Activated naive CD4-positive, alpha-beta T cell treated with anti-CD3 and anti-CD28 coated beads, Interleukin-2, amount 50 U/mL, for 72 hours (primary cell): ENCODE results near the gene BRMS1. TPM values are rescaled to one million over a fixed set of nuclear protein-coding genes. Genes with fewer than 3 reads are reported as not detected.
"Not testable (repeated sequence)": the region's sequence is repeated elsewhere in the genome, so short reads cannot be mapped to it uniquely, and the experiment has no call there.

Experiments used
- ATAC-seq, 2 donors: fragments of 150-1000 bp; cut with Tn5 transposase; 2 replicates each; pipeline ENCODE4 v1.10.0; 2021; ENCODE audit warnings: mild to moderate bottlenecking in 2 of 2, moderate library complexity in 2 of 2
- DNase-seq, 2 donors: peaks; one replicate each; pipeline ENCODE4 v3.0.0; 2021 to 2022; ENCODE audit warnings: low spot score in 2 of 2
- H3K27ac Mint-ChIP-seq, 2 donors: one replicate each; pipeline ENCODE4 v1.8.0; 2022; ENCODE audit warnings: mild to moderate bottlenecking in 2 of 2, mixed read lengths in 2 of 2
- H3K36me3 Mint-ChIP-seq, 2 donors: one replicate each; pipeline ENCODE4 v1.8.0; 2022; ENCODE audit warnings: mixed read lengths in 2 of 2
- H3K9me3 Mint-ChIP-seq, 2 donors: one replicate each; pipeline ENCODE4 v1.8.0; 2022; ENCODE audit warnings: mixed read lengths in 2 of 2
- total RNA-seq, 2 donors: library from RNA; stranded (reverse); gene quantifications; one replicate each; pipeline ENCODE4 v1.2.3, GENCODE V29; 2022

Gene BRMS1
- total RNA-seq, 2 donors from 2014 or later, result 32.1 to 33.5 TPM

- Mint-ChIP-seq H3K36me3 (no peaks in the 10 kb centered on the region), H3K27ac (no peak overlapping the region), H3K9me3 (no peaks in the 10 kb centered on the region)
- DNase-seq (no peak), ATAC-seq (no peak)
Measured at GRCh38 chr11:66366844-66367477, 22.1 kb upstream of the BRMS1 start.

GRCh38 chr11:66365711-66366619 lies 21.1 kb upstream of the BRMS1 start:
- no peak for DNase-seq
- no peak overlapping the region for H3K27ac Mint-ChIP-seq
- no peaks in the 10 kb centered on the region for H3K36me3 Mint-ChIP-seq
- H3K9me3 Mint-ChIP-seq, result no peaks in the 10 kb centered on the region
- ATAC-seq, result no peak

- H3K9me3 Mint-ChIP-seq, result no peaks in the 10 kb centered on the region
- H3K36me3 Mint-ChIP-seq, result no peaks in the 10 kb centered on the region
- no peak for ATAC-seq
Measured at GRCh38 chr11:66365166-66365565, 20.3 kb upstream of the BRMS1 start.

GRCh38 chr11:66363805-66364535 lies 19.1 kb upstream of the BRMS1 start:
- ATAC-seq, result peak; percentile 71 to 82
- Mint-ChIP-seq H3K9me3 (no peaks in the 10 kb centered on the region), H3K27ac (no peak overlapping the region), H3K36me3 (no peaks in the 10 kb centered on the region)
- DNase-seq, result peak in 1 of 2 donors; percentile 92

More at GRCh38 chr11:66365166-66365565, 20.3 kb upstream of the BRMS1 start:
- no peak for DNase-seq
- H3K27ac Mint-ChIP-seq, result no peak overlapping the region

GRCh38 chr11:66363187-66363601 lies 18.3 kb upstream of the BRMS1 start:
- no peak for DNase-seq
- no peaks in the 10 kb centered on the region for H3K36me3 Mint-ChIP-seq
- no peak for ATAC-seq
- H3K27ac Mint-ChIP-seq, result no peak overlapping the region
- no peaks in the 10 kb centered on the region for H3K9me3 Mint-ChIP-seq

- H3K9me3 Mint-ChIP-seq, result no peaks in the 10 kb centered on the region
- no peak for DNase-seq
- no peaks in the 10 kb centered on the region for H3K36me3 Mint-ChIP-seq
- H3K27ac Mint-ChIP-seq, result peak overlapping the region in 1 of 2 donors; percentile 62
- ATAC-seq, result no peak
Measured at GRCh38 chr11:66362481-66363147, 17.7 kb upstream of the BRMS1 start.

- DNase-seq (no peak), ATAC-seq (no peak)
- H3K9me3 Mint-ChIP-seq, result no peaks in the 10 kb centered on the region
- H3K36me3 Mint-ChIP-seq, result no peaks in the 10 kb centered on the region
- H3K27ac Mint-ChIP-seq, result peak overlapping the region; percentile 40 to 72
Measured at GRCh38 chr11:66361502-66361941, 16.6 kb upstream of the BRMS1 start.

- Mint-ChIP-seq H3K9me3 (no peaks in the 10 kb centered on the region), H3K27ac (peak overlapping the region in 1 of 2 donors; percentile 72), H3K36me3 (no peaks in the 10 kb centered on the region)
- no peak for ATAC-seq
- no peak for DNase-seq
Measured at GRCh38 chr11:66360406-66361073, 15.6 kb upstream of the BRMS1 start.

- ATAC-seq (no peak), DNase-seq (no peak)
- Mint-ChIP-seq H3K9me3 (no peaks in the 10 kb centered on the region), H3K27ac (no peak overlapping the region), H3K36me3 (no peaks in the 10 kb centered on the region)
Measured at GRCh38 chr11:66359662-66360087, 14.8 kb upstream of the BRMS1 start.

- not testable (repeated sequence) for H3K9me3 Mint-ChIP-seq, ATAC-seq, H3K27ac Mint-ChIP-seq, DNase-seq, H3K36me3 Mint-ChIP-seq
Measured at GRCh38 chr11:66350560-66351235, 5.8 kb upstream of the BRMS1 start.

- peaks cover 8 to 14% of the 10 kb centered on the region in 2 donors for H3K36me3 Mint-ChIP-seq
- H3K9me3 Mint-ChIP-seq, result peaks cover 0 to 3% of the 10 kb centered on the region in 2 donors
- no peak for ATAC-seq
- DNase-seq, result no peak
- H3K27ac Mint-ChIP-seq, result peak overlapping the region; percentile 99 to 100
Measured at GRCh38 chr11:66349084-66349386, 4.1 kb upstream of the BRMS1 start.

- Mint-ChIP-seq H3K27ac (peak within 1 kb of the TSS; percentile 99 to 100), H3K36me3 (peaks cover 8 to 14% of the 10 kb centered on the region in 2 donors), H3K9me3 (peaks cover 0 to 3% of the 10 kb centered on the region in 2 donors)
- DNase-seq, result peak; percentile 89 to 90
- ATAC-seq, result peak; percentile 67 to 75
Measured at GRCh38 chr11:66347425-66348276, 2.7 kb upstream of the BRMS1 start, which contains the start of gene B4GAT1. Gene B4GAT1 (minus strand): TSS chr11:66347629. CDS start chr11:66347545, 84 bp downstream.

- ATAC-seq (no peak), DNase-seq (no peak)
- Mint-ChIP-seq H3K27ac (peak overlapping the region; percentile 55 to 99), H3K9me3 (peaks cover 0 to 3% of the 10 kb centered on the region in 2 donors), H3K36me3 (peaks cover 8 to 14% of the 10 kb centered on the region in 2 donors)
Measured at GRCh38 chr11:66346476-66347424, 1.8 kb upstream of the BRMS1 start.

GRCh38 chr11:66345316-66345649 lies 379 bp upstream of the BRMS1 start:
- DNase-seq (no peak), ATAC-seq (peak; percentile 9 to 13)
- peak overlapping the region; percentile 95 to 97 for H3K27ac Mint-ChIP-seq
- peaks cover 8 to 14% of the 10 kb centered on the region in 2 donors for H3K36me3 Mint-ChIP-seq
- H3K9me3 Mint-ChIP-seq, result peaks cover 0 to 3% of the 10 kb centered on the region in 2 donors
